GM19238 (cell line): Measurements from ENCODE around the gene C2orf42.
"Not testable (repeated sequence)": the region's sequence is repeated elsewhere in the genome, so short reads cannot be mapped to it uniquely, and the experiment has no call there.

Experiments
- DNase-seq: peaks from one replicate; pipeline ENCODE4 v3.0.0; 2011; ENCODE audit warnings: low spot score; ENCODE audit not compliant: insufficient read length

Gene C2orf42

GRCh38 chr2:70132244-70133126 is 58.3 kb downstream of the C2orf42 start:
- no peak for DNase-seq

GRCh38 chr2:70131344-70132143 is 59.3 kb downstream of the C2orf42 start:
- DNase-seq, result not testable (repeated sequence)

GRCh38 chr2:70128005-70128404 is 62.8 kb downstream of the C2orf42 start:
- DNase-seq, result no peak

- no peak for DNase-seq
These were observed 64.4 kb downstream of the C2orf42 start for GRCh38 chr2:70126413-70126812.

- DNase-seq, result no peak
These were observed 65.3 kb downstream of the C2orf42 start for GRCh38 chr2:70125498-70125898.

GRCh38 chr2:70124983-70125480 is 65.8 kb downstream of the C2orf42 start:
- DNase-seq, result no peak

- no peak for DNase-seq
These were observed 67.0 kb downstream of the C2orf42 start for GRCh38 chr2:70123829-70124116.

GRCh38 chr2:70123051-70123828 is 67.6 kb downstream of the C2orf42 start:
- DNase-seq, result no peak

GRCh38 chr2:70122470-70122869 is 68.3 kb downstream of the C2orf42 start:
- no peak for DNase-seq

GRCh38 chr2:70121627-70122372 is 69.0 kb downstream of the C2orf42 start:
- no peak for DNase-seq

- DNase-seq, result no peak
These were observed 71.9 kb downstream of the C2orf42 start for GRCh38 chr2:70118798-70119454.

GRCh38 chr2:70116936-70117552 is 73.8 kb downstream of the C2orf42 start:
- no peak for DNase-seq

- DNase-seq, result no peak
These were observed 75.0 kb downstream of the C2orf42 start for GRCh38 chr2:70115646-70116442.

- no peak for DNase-seq
These were observed 77.3 kb downstream of the C2orf42 start for GRCh38 chr2:70113359-70114070.

- DNase-seq, result no peak
These were observed 78.8 kb downstream of the C2orf42 start for GRCh38 chr2:70111752-70112591.

GRCh38 chr2:70110397-70110796 is 80.4 kb downstream of the C2orf42 start:
- not testable (repeated sequence) for DNase-seq

GRCh38 chr2:70106138-70106537 is 84.7 kb downstream of the C2orf42 start:
- not testable (repeated sequence) for DNase-seq
